ENCODE data around the gene LUM.
A peak's percentile ranks its signal among the peaks of the same experiment; 100 is the strongest.

The LUM gene

DNA sequence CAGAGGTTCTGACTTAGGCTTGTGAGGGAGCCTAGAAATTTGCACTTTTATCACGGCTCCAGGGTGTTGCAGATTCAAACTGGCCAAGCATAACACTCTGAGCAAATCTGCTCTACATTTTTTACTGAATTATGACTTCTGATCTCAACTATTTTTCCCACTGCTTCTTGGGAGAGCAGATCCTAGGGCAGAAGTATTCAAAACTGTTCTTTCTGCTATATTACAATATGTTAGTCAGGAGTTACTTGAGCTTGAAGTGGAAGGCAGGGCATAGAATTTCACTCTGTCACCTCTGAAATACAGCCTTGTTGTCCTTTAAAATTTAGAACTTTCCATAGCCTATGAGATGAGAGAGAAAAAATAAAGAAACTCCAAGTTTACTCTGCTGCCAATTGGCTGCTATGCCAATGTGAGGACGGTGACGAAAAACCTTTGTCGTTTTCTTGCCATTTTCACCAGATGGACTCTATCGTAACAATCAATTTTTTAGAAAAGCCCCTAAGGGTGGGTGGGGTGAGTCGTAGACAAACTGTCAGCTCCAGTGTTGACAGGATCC lies 37.1 kb downstream of the LUM start:
- DNase-seq = no peak

DNA sequence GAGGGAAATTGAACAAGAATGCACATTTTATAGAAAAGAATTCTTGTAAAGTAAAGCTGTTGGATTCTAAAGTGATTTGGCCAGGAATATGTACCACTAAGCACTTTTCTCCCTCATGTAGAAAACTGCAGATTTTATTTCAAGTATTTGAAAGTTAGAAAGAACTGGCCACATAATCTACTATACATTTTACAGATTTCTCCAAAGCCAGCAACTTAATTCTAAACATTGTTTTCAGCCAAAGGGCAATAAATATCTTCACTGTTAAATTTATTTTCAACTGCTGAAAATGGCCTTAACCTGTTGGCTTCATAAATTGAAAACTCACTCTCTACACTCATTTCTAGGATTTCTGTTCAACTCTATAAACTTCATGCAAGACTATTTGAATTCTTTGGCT lies 37.9 kb downstream of the LUM start:
- no peak for DNase-seq

DNA sequence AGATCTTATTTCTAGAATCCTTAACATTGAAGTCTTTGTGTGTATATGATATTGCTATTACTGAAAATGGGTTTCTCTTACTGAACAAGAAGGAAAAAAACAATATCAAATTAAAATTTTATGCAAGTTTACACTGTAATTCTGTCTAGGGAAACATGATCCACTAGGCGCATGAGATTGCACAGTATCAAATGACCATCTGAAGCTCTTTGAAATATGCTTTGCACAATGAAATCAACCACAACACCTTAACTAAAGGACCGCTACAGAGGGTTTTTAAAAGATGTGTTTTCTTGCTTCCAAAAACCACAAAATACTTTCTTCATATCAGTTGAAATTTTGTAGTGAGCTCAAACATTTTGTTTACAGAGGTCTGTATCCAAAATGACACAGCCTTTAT lies 38.4 kb downstream of the LUM start:
- peak in 1 of 2 experiments; percentile 15 for DNase-seq

DNA sequence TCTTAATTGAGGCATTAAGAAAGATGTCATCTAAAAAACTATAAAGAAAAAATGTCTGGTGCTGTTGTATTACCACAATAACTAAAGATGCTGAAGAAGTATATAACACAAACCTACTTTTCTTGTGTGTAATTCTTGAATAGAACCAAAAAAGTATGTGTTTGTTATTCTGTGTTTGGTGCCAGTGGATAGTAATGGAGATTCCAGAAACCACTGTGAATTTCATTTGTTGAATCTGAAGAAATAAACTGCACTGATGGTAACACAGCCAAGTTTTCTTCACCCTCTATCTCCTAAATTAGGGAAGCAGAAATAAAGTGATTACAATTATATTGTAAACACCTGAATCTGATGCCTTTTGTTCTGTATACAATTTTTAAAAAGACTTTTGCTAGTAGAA lies 40.4 kb downstream of the LUM start:
- DNase-seq = no peak

DNA sequence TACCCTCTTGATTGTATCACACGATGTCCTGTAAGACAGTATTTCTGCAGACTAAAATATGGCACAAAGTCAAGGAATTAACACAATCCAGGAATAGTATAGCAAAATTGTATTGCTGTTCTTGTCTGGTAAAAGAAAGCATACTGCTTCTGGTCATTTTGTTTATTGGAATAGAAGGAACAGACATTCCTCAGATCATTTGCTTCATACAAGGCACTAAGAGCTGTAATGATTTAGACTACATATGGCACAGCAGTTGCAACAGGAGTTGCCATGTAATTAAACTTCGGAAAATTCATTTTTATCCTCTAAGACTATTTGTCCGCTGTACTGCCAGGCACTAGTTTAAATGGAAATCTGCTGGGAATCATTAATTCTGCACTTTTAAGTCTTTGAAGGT lies 45.9 kb downstream of the LUM start:
- DNase-seq = no peak

DNA sequence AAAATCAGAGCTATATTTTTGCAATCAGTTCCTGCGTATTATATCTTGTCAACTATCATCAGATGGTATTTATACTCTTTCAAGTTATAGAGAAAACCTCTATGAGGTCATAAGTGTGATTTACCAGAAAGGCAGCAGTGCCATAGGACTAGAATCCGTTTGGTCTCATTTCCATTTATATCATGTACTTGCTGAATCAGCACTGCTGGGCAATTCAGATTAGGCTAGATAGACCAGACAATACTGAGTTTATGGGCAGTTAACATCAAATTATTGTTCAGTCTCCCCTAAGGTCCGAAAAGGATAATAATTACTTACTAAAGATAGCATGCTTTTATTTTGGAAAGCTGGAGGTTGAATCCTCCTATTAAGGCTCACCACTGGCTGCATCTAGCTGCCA lies 46.7 kb downstream of the LUM start:
- no peak for DNase-seq

DNA sequence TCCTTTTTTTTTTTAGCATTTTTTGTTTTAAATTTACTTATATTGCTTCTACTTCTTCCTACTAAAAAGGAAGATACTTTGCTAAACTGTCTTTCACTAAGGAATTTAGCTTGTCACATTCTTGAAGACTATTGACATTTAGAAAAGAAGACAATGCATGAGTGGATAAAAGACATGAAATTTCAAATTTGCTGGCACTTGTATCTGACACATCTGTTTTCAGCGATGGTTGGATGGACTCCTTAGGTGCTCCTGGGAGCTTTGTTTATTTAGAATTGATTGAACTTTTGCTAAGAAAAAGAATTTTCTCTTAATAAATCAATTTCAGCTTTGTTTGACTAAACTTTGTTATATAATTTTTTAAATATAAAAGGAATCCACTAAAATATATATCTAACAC lies 50.2 kb downstream of the LUM start:
- DNase-seq = no peak

DNA sequence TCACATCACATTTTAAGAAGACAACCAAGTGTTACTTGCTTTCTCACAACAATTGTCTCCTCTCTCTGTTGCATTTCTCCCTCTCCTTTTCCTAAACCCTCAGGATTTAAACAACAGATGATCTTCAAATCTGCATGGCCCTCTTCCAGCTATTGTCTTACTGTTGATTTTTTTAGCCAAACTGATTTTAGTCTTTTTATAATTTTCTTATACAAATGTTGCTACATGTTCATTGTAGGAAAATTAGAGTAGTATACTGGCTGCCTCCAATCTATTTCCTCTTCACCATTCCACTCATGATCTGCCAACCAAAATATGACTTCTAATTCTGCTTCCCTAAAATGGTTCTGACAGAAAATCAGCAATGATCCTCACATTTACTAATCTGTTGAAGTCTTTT lies 52.1 kb downstream of the LUM start:
- no peak for DNase-seq

DNA sequence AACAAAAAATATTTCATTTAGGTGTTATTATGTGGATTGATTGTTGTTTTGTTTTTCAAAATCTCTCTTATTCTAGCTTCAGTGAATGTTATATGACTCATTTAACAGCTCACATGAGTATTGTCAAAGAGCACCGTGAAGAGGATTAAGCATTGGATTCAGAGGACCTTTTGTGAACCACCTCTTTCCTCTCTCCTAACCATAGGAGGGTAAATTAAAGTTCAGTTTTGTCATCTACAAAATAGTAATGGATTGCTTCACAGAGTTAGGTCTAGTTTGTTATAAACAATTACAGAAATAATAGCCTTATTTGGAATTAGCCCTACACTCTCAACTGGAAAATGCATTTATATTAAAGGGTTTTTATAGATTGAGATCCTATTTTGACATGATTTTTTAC lies 52.5 kb downstream of the LUM start:
- DNase-seq = no peak

DNA sequence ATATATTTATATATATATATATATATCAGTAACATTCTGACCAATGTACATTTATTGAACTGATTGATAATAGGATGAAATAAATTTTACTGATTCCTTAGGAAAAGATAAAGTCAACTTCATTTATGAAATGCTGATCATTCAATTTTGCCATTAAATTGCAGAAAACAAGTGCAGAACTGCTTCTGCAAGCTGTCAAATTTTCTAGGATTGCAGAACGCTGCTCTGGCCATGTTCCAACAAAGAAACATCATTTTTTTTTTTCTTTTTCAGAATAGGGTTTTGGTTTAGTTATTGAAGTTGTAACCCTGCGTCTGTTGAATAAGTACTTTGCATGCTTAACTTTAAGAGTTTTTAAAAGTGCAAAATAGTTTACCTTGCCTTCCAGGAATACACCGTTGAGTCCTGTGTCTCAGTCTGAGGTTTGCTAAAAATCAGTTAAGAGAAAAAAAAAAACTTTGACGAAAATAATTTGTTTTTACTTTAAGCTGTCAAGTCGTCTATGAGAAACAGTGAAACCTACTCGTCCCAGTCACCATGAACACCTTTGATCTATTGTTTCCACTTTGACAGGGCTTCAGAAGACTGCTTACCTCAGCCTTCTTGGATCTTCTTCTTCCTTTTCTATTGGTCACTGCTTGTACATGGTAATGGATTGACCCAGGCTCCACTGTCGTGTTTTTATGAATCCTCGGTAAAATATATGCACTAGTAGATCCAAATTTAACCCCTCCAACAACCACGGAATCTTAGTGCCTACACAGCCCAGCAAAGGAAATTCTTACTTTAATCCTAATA lies 53.7 kb downstream of the LUM start, which contains the start of gene KERA:
Gene KERA, minus strand, starts transcription at position 657 of the 798 bp plus-strand sequence. CDS start 1,743 bp downstream, outside the sequence.
- DNase-seq = no peak

DNA sequence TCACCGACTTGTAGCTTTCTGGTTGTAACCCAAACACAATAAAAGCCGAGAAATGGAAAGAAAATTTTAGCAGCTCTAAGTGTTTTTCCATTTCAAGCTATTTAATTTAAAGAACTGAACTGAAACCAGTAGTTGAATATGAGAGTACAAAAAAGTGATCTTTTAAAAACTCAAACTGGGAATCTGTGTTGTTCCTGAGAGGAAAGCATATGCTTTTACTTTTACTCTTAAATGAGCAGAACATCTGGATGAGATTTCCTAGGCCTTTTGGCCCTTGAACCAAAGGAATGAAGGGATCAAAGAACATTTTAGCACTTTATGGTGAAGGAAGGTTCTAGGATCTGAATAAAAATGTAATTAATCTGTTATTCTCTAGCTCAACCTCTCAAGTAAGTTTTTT lies 54.8 kb downstream of the LUM start:
- no peak for DNase-seq

DNA sequence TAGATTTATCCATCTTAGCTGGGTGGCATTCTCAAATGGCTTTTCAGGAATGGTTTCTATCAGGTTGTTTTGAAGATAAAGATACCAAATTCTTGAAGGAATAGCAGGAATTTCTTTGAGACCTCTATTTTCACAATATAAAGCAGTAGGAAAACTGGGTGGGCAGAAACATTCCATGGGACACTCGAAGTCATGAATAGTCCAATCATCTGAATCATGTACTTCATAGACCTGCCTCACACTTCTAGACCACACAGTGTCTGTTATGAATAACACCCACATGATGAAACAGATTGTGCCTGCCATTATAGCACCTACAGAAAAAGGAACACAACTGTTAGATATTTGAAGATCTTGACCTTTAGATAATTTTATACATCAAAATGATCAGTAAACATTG lies 55.3 kb downstream of the LUM start:
- DNase-seq = no peak

DNA sequence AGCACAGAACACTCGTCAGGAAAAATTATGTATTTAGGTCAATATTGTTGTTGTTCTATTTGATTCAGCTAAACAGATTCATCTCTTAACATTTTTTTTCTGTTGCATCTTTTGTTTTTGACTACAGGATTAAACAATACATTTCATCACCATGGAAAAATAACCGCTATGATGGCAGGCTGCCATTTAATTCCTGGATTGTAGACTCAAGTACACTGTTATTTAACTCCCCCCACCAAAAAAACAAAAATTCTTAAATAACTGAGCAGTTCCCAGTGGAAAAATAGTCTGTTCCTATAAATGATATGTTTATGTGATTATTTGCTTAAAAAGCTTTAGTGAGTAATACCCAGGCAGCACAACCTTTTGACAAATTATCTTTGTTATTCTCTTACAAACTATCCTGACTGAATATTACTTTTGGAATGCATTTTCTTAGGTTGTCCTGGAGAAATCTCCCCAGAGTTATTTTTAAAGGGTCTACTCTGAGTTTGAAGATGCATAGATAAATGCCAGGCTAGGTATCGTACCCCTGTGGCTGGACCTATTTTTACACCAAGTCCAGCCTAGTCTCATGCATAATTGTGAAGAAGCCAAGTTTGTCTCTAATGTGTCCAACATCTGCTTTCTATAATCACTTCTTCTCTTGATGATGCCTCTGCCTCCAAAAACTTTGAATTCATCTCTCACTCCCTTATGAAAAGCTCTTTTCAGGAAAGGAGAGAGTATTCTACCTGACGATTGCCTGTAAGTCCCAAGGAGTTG lies 57.2 kb downstream of the LUM start:
- peak in 1 of 2 experiments; percentile 1 for DNase-seq
